22Rv1 (cell line): Measurements from ENCODE around the gene VSIG8.

ENCODE experiments used
- CTCF ChIP-seq: fragments of 450-650 bp; IDR thresholded peaks from 2 replicates; pipeline ENCODE4 v1.5.1; 2017; ENCODE audit warnings: mild to moderate bottlenecking
- ZFX ChIP-seq: fragments of 450-650 bp; IDR thresholded peaks from 2 replicates; pipeline ENCODE4 v1.6.1; 2017; ENCODE audit warnings: antibody characterized with exemption, borderline replicate concordance

- TF ChIP-seq CTCF (no peak), ZFX (no peak)
Measured at GRCh38 chr1:159866905-159867663, 4.6 kb upstream of the VSIG8 start.
